IPS-NIHi11 (cell line): ENCODE measurements around the gene SNRNP70.
A peak's percentile ranks its signal among the peaks of the same experiment; 100 is the strongest.
"Not testable (repeated sequence)": the region's sequence is repeated elsewhere in the genome, so short reads cannot be mapped to it uniquely, and the experiment has no call there.

Source experiments
- DNase-seq: peaks from one replicate; pipeline ENCODE4 v3.0.0; 2012; ENCODE audit warnings: mixed read lengths, low spot score

The SNRNP70 gene

DNA sequence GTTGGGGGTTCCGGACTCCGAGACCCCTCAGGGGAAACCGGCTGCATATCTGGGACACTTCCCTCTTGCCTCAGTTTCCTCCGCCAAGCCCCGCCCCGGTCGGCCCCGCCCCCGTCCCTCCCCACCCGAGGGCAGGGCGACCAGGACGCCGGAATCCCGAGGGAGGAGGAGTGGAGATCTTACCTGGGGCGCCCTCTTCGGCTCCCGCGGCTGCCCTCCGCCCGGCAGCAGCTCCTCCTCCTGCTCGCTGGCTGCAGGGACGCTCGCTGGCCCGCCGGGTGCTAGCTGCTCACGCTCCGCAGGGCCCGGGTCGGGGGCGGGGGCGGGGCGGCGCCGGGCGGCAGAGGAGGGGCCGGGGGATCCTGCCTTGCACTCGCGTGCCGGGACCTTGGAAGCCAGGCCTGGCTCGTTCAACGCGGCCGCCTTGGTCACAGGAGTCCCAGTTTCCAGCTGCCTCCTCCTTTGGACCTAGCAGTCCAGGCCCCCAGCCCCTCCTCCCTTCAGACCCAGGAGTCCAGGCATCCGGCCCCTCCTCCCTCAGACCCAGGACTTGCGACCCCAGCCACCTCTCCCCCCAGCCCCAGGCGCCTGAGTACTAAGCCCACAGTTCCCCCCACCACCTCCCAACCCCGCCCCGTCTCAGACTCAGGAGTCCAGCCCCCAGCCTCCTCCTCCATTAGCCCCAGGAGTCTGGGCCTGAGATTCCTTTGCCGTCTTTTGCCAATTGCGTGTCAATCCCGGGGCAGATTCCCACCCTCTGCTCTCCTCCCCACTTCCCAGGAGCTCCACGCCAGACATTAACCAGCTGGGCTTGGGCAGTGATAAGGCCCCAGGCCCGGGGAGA is 20.3 kb upstream of the SNRNP70 start, which contains the start of gene NTF4:
NTF4 (minus strand) TSS at position 51 of the 844 bp plus-strand sequence. CDS start 2,821 bp downstream, outside the sequence.
- DNase-seq: peak; percentile 90

DNA sequence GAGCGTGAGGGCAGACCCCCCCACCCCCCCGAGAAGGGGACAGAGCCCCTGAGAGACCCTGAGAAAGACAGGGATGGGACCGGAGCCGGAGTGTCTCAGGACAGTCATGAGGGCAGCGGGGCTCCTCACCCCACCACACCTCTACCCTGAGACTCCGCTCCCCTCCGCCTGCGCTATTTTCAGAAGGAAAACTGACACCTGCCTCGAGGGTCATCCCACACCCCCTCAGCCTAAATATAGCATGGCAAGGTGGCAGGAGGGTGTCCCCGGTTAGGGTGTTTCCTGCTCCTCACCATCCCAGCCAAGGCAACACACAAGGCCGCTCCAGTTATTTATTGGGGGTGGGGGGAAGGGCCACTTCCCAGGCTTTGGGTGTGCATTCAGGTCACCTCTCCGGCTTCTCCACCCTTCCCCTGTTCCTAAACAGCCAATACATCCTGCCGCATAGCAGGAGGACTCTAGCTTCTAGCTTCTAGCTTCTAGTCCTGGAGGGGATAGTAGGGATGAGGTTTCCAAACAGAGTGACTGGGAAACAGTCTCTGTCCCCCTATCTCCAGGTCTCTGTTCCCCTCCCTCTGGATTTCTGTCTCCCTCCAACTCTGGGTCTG is 19.2 kb upstream of the SNRNP70 start:
- DNase-seq: no peak

DNA sequence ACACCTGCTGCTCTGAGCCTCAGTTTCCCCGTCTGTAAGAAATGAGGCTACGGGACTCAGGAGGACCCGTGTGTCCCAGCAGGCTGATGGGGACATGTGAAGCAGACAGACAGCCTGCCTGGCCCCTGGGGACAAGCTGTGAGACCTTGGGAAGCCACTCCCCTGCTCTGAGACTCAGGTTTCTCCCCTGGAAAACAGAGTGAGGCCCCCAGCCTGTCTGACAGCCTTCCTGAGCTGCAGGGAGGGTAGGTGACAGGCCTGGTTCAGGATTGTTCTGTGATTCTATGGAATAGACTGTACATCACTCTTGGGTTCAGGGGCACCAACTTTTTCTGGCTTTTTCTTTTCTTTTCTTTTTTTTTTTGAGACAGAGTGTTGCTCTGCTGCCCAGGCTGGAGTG is 17.7 kb upstream of the SNRNP70 start:
- no peak for DNase-seq

GRCh38 chr19:49069026-49069425 is 16.2 kb upstream of the SNRNP70 start:
- no peak for DNase-seq

DNA sequence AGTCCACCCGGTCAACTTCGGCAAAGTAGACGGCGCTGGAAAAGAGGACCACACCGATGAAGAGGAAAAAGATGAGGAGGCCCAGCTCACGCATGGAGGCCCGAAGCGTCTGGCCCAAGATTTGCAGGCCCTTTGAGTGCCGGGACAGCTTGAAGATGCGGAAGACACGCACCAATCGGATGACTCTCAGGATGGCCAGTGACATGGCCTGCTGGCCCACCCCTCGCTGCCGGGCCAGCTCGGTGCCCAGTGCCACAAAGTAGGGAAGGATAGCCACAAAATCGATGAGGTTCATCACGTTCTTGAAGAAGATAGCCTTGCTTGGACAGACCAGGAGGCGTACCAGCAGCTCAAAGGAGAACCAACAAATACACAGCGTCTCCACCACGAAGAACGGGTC is 14.8 kb upstream of the SNRNP70 start:
- no peak for DNase-seq

GRCh38 chr19:49071860-49072547 is 13.2 kb upstream of the SNRNP70 start:
- DNase-seq: peak; percentile 92

GRCh38 chr19:49073514-49074378 is 11.5 kb upstream of the SNRNP70 start:
- peak; percentile 37 for DNase-seq

DNA sequence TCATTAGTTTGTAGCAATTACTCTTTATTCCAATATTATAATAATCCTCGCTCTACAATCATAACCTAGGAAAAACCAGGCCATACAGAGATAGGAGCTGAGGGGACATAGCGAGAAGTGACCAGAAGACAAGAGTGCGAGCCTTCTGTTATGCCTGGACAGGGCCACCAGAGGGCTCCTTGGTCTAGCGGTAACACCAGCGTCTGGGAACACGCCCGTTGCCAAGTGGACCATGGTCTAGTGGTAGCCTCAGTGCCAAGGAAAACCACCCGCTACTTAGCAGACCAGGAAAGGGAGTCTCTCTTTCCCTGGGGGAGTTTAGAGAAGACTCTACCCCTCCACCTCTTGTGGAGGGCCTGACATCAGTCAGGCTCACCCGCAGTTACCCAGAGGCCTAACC is 10.4 kb upstream of the SNRNP70 start:
- not testable (repeated sequence) for DNase-seq

DNA sequence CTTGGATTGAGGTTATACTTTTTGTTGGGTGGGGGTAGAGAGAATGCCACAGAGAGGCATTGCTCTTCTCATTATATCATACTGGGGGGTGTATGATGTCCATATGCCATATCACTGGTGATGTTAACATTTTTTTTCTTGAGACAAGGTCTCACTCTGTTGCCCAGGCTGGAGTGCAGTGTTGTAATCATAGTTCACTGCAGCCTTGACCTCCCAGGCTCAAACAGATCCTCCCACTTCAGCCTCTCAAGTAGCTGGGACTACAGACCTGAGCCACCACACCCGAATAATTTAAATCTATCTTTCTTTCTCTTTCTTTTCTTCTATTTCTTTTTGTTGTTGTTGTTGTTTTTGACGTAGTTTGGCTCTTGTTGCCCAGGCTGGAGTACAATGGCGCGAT is 4.9 kb upstream of the SNRNP70 start:
- no peak for DNase-seq

GRCh38 chr19:49081273-49081672 is 4.0 kb upstream of the SNRNP70 start:
- DNase-seq: no peak

GRCh38 chr19:49084206-49085019 is 838 bp upstream of the SNRNP70 start:
- DNase-seq: no peak

- no peak for DNase-seq
These were observed 599 bp downstream of the SNRNP70 start for GRCh38 chr19:49085868-49086232.

GRCh38 chr19:49086296-49086695 is 1.0 kb downstream of the SNRNP70 start:
- DNase-seq: no peak

DNA sequence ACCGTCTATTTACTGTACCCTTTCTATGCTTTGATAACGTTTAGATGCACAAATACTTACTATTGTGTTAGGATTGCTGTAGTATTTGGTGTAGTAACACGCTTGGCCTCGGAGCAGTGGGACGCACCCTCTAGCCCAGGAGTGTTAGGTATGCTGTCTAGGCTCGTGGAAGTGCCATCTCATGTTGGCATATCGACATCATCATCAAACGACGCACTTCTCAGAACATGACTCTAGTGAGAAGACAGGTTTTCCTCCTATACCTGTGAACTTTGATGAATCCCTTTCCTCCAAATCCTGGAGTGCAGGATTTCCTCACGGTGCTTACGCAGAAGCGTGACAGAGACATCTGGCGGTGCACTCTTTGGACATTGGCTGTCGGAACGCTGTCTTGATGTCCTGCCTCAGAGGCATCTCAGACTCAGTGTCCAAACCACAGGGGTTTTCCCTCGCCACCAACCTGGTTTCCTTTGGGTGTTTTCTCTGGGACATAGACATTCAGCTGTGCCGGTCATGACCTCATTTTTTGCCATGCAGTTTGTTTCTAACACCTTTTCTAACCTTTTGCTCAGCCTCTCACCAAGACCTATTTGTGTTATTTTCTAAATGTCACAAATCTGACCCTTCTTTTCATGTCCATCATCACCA is 6.3 kb downstream of the SNRNP70 start:
- DNase-seq: no peak

DNA sequence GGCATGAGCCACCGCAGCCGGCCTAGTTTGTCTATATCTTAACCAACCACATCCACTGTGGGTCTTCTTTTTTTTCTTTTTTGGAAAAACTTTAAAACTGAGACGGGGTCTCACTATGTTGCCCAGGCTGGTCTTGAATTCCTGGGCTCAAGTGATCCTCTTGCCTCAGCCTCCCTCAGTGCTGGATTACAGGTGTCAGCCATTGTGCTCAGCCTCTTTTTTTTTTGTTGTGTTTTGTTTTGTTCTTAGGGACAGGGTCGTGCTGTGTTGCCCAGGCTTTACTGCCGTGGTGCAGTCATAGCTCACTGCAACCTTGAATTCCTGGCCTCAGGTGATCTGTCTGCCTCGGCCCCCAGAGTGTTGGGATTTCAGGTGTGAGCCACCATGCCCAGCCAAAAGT is 7.4 kb downstream of the SNRNP70 start:
- DNase-seq: no peak

- DNase-seq: no peak
These were observed 9.5 kb downstream of the SNRNP70 start for GRCh38 chr19:49094505-49095482.

- DNase-seq: peak; percentile 86
These were observed 12.4 kb downstream of the SNRNP70 start for GRCh38 chr19:49097453-49098288.

- DNase-seq: no peak
These were observed 13.5 kb downstream of the SNRNP70 start for GRCh38 chr19:49098795-49099194.
